Measurements from ENCODE around the gene MXI1.

The MXI1 gene

GRCh38 chr10:110278562-110279406 lies 71.4 kb downstream of the MXI1 start:
- DNase-seq: no peak

GRCh38 chr10:110279407-110279986 lies 72.1 kb downstream of the MXI1 start:
- no peak for DNase-seq

DNA sequence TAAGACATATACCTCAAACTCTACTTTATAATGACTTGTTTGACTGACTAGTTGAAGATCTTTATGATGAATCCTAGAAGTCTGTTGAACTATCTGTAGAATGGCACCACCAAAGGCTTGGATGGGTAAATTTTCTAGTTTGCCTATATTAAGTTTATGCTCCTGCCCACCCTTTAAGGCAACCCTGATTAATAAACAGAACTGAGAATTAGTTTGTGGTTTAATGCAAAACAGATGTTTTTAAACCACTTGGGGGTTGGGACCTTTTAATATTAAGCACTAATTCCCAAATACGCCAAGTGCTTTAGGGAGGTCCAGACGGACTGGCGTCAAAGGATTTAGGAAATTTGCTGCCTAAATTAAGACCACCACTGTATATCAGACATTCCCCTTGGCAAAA lies 76.9 kb downstream of the MXI1 start:
- DNase-seq: no peak

DNA sequence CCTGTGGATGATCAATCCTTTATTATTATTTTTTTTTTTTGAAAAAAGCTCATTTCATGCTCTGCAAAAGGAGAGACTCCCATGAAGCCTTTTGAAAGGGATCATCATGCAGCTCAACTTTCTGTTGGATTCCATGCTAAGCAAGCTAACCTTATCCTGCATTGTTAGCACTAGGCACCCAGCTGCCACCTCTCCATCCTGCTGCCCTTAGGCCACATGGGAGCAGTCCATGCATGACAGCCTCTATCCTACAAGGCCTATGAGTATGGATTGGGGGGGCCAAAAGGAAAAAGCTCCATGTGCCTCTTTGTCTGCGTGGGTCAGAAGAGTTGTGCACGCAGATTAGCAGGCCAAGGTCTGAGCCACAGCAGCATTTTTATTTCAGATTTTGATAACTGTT lies 78.1 kb downstream of the MXI1 start:
- DNase-seq: no peak

- no peak for DNase-seq
Observed at GRCh38 chr10:110286841-110287240, 79.4 kb downstream of the MXI1 start.

DNA sequence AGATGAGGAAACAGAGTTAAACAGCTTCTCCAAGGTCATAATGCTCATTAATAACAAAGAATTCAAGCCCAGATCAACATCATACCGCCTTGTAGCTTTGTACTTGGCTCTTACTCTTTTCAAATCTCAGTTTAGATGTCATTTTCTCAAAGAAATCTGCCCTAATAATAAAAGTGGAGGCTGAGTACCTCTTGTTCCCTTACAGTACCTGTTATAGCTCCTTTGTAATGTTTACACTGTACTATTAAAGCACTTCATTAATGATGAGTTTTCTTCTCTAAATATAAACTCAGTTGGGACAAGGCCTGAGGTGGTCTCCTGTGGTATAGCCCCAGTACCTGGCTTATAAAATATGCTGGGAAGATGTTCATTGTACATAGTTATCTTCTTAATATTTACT lies 89.6 kb downstream of the MXI1 start:
- no peak for DNase-seq

DNA sequence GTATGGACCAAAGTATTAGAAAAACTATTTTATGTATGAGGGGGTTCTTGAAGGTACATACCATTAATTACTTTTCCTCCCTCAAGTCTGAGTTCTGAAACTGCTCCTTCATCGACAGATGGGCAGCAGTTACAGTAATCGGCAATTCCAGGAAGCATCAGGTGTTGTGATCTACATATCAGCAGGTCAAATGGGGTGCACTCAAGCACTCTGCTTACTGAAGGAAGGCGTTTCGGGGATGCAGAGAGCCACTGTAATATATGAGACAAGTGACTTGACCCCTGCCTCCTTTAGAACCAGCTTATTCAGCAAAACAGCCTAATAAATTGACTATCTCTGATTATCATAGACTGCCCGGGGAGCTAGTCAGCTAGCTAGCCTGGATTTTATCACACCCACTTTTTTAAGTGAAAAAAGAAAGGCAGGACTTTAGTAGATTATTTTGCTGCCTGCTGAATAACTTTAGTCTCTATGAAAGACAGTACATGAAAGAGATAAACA lies 93.1 kb downstream of the MXI1 start:
- no peak for DNase-seq

DNA sequence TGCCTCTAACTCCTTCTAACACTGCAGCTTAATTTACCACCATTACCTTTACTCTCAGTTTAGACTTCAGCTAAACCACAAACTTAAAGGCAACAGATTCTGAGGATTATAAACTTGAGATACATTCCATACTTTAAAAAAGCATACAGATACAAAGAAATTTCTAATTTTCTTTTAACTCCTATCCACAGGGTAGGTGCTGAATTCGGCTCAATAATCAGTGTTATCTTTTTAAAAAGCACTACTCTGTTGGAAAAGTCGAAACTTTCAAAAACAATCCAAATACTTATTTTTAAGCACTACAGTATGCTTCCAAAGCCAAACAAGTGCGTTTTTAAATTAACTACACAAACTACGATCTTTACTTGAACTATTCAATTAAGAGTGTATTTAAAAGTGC lies 96.3 kb downstream of the MXI1 start:
- DNase-seq: no peak

- no peak for DNase-seq
Observed at GRCh38 chr10:110304394-110304779, 97.0 kb downstream of the MXI1 start.

DNA sequence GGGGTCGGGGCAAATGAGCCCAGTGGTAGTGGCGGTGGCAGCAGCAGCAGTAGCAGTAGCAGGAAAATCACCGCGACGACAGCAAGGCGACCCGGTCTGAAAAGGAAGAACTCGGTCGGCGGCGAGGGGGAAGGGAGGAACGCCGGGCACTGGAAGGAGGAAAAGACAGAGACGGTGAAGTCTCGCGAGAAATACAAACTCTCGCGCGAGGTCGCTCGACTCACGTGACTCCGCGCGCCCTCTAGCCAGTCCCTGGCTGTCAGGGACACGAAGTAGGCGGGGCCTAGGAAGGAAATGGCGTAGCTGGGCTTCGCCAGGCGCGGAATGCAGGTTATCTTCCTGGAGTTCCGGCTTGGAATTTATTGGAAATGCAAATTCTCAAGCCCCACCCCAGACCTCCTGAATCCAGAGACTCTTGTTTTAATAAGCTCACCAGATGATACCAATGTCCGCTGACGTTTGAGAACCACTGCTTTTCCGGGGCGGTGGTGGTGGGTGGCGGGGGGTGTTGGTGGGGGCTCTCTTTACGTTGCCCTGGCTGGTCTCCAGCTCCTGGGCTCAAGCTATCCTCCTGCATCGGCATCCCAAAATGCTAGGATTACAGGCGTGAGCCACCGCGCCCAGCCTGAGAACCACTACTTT lies 97.5 kb downstream of the MXI1 start, which contains the start of gene SMNDC1:
SMNDC1 (minus strand) TSS at position 141 of the 642 bp plus-strand sequence. CDS start 1,333 bp downstream, outside the sequence.
- peak; percentile 72 for DNase-seq

GRCh38 chr10:110305767-110306451 lies 98.5 kb downstream of the MXI1 start:
- peak; percentile 2 for DNase-seq

GRCh38 chr10:110306452-110306768 lies 99.0 kb downstream of the MXI1 start:
- no peak for DNase-seq

GRCh38 chr10:110307805-110308204 lies 100.4 kb downstream of the MXI1 start:
- no peak for DNase-seq

DNA sequence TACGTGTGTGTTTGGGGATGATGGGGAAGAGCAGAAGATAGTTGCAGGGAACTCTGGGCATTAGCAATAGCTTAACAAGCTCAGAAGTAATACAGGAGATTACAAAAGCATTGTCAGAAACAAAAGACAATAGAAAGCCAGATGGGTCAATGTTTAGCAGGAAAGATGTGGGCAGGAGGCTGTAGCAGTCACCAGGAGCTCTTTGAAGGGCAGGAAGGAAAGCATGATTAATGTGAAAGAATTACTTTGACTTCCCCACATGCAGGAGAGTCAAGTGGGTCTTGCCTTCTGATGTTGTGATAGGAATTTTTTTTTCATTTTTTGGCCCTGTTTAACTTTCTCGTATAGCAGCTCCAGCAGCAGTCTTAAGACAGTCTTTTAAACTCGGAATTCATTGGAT lies 103.3 kb downstream of the MXI1 start:
- DNase-seq: no peak

DNA sequence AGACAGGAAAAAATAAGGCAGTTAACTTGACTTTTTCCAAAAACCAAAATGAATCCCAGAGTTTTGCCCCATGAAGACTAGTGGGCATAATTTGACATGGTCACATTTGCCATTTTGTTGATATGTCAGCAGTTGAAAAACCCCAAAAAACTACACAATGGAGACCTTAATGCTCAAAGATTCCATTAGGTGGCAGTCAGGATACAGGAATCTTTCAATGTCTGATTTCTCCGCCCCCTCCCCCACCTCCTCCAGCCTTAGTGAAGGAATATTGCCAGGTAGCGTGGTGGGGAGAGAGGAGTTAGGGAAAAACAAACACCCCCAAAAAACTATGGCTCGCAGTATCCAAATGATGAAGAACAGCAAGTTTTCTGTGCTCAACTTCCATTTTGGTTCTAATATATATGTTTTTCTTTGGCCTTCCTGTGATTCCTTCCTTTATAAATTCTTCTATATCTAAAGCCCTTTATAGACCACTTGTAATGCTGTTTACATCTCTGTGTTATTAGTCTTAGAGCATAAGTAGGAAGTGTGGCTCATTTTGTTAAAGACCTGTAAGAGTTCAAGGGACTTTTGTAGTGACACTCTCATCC lies 104.0 kb downstream of the MXI1 start:
- peak; percentile 5 for DNase-seq

- no peak for DNase-seq
Observed at GRCh38 chr10:110312206-110312605, 104.8 kb downstream of the MXI1 start.

GRCh38 chr10:110313674-110314073 lies 106.3 kb downstream of the MXI1 start:
- DNase-seq: no peak

GRCh38 chr10:110317866-110318850 lies 110.8 kb downstream of the MXI1 start:
- no peak for DNase-seq

DNA sequence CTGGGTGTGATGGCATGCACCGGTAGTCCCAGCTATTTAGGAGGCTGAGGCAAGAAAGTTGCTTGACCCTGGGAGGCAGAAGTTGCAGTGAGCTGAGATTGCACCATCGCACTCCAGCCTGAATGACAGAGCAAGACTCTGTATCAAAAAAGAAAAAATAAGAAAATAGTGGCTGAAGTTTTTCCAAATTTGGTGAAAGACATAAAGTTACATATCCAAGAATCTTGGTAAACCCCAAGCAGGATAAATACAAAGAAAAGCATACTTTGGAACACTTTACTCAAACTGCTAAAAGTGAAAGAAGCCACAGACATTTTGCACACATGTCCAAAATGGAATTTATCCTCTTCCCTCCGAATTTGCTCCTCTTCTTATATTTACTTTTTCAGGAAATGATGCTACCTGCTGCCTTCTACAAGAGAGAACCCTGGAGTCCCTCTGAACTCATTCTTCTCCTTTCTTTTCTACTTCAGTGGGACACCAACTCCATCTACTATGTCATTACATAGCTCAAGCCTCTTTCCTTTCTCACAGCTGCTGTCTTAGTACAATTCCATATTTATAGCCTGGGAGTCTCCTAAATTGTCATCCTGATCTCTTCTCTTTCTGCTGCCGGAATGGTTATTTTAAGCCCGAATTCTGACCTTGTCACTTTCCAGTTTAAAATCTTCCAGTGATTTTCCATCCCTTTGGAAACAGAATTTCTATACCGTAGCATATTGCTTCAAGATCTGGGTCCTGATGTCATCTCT lies 114.6 kb downstream of the MXI1 start:
- no peak for DNase-seq

GRCh38 chr10:110323503-110323902 lies 116.1 kb downstream of the MXI1 start:
- DNase-seq: no peak
